ENCODE measurements around the gene FADD.

DNA sequence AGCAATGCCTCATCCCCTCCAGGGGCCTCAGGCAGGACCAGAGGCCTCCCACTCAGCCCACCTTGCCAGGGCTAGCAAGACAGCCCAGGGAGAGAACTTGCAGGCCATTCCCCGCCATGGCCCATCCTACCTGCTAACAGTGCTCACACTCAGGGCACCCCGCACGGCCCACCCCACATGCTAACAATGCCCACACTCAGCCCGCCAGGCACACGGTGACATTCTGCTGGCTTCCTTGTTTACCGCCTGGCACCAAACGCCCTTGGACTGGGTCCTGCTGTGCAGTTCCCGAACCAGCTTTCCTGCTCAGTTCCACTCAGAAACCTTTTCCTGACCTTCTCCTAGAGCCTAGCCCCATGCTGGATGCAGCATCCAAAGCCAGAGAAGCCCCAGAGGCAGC is 33.5 kb upstream of the FADD start:
- TF ChIP-seq, protein P1, sequence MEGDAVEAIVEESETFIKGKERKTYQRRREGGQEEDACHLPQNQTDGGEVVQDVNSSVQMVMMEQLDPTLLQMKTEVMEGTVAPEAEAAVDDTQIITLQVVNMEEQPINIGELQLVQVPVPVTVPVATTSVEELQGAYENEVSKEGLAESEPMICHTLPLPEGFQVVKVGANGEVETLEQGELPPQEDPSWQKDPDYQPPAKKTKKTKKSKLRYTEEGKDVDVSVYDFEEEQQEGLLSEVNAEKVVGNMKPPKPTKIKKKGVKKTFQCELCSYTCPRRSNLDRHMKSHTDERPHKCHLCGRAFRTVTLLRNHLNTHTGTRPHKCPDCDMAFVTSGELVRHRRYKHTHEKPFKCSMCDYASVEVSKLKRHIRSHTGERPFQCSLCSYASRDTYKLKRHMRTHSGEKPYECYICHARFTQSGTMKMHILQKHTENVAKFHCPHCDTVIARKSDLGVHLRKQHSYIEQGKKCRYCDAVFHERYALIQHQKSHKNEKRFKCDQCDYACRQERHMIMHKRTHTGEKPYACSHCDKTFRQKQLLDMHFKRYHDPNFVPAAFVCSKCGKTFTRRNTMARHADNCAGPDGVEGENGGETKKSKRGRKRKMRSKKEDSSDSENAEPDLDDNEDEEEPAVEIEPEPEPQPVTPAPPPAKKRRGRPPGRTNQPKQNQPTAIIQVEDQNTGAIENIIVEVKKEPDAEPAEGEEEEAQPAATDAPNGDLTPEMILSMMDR (IDR thresholded peaks at IDR 0.05) = no peak
- no peak for TF ChIP-seq POLR2A (IDR thresholded peaks at IDR 0.05)

Measured in esophagus squamous epithelium (tissue), 4 donors.